Rectal smooth muscle tissue (tissue), 1 donor: ENCODE results near the gene FSCN2.

ENCODE experiments used
- H3K27ac ChIP-seq: one replicate; pipeline ENCODE4 v1.7.0; 2013; ENCODE audit warnings: low read depth, low read length, inconsistent platforms
- H3K27me3 ChIP-seq: one replicate; pipeline ENCODE4 v1.7.0; 2013; ENCODE audit warnings: low read length; ENCODE audit not compliant: control insufficient read depth, insufficient read depth
- H3K36me3 ChIP-seq: one replicate; pipeline ENCODE4 v1.7.0; 2013; ENCODE audit warnings: low read length; ENCODE audit not compliant: control insufficient read depth, insufficient read depth
- H3K4me1 ChIP-seq: one replicate; pipeline ENCODE4 v1.7.0; 2013; ENCODE audit warnings: low read length; ENCODE audit not compliant: control insufficient read depth, insufficient read depth
- H3K4me3 ChIP-seq: one replicate; pipeline ENCODE4 v1.7.0; 2013; ENCODE audit warnings: low read length
- H3K9ac ChIP-seq: one replicate; pipeline ENCODE4 v1.7.0; 2013; ENCODE audit warnings: low read length

Gene FSCN2

DNA sequence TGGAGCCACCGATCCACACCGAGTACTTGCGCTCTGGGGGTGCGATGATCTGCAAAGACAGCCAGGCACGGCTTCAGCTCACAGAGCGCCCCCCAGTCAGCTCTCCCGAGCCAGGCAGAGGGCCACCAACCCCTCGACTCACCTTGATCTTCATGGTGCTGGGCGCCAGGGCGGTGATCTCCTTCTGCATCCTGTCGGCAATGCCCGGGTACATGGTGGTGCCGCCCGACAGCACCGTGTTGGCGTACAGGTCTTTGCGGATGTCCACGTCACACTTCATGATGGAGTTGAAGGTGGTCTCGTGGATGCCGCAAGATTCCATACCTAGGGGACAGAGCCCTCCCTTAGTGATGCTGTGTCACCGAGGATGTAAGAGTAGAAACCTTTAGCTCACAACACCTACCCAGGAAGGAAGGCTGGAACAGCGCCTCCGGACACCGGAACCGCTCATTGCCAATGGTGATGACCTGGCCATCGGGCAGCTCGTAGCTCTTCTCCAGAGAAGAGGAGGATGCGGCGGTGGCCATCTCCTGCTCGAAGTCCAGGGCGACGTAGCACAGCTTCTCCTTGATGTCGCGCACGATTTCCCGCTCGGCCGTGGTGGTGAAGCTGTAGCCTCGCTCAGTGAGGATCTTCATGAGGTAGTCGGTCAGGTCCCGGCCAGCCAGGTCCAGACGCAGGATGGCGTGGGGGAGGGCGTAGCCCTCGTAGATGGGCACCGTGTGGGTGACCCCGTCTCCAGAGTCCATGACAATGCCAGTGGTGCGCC is 17.2 kb upstream of the FSCN2 start:
- H3K9ac ChIP-seq = peak overlapping the region; percentile 96
- H3K27ac ChIP-seq = peak overlapping the region; percentile 95
- peaks cover 36% of the 10 kb centered on the region for H3K36me3 ChIP-seq
- H3K27me3 ChIP-seq = no peaks in the 10 kb centered on the region
- peaks cover 5% of the 10 kb centered on the region for H3K4me1 ChIP-seq
- H3K4me3 ChIP-seq = peak overlapping the region; percentile 95

DNA sequence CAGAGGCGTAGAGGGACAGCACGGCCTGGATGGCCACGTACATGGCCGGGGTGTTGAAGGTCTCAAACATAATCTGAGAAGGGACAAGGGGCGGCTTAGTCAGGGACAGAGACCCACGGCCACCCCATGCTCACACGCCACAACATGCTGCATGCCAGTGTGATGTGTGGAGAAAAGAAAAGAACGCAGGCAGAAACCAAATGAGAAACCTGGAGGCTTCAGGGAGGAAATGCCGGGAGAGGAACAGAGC is 16.7 kb upstream of the FSCN2 start:
- Histone ChIP-seq H3K9ac (peak overlapping the region; percentile 96), H3K4me1 (peaks cover 10% of the 10 kb centered on the region), H3K27ac (peak overlapping the region; percentile 95)

DNA sequence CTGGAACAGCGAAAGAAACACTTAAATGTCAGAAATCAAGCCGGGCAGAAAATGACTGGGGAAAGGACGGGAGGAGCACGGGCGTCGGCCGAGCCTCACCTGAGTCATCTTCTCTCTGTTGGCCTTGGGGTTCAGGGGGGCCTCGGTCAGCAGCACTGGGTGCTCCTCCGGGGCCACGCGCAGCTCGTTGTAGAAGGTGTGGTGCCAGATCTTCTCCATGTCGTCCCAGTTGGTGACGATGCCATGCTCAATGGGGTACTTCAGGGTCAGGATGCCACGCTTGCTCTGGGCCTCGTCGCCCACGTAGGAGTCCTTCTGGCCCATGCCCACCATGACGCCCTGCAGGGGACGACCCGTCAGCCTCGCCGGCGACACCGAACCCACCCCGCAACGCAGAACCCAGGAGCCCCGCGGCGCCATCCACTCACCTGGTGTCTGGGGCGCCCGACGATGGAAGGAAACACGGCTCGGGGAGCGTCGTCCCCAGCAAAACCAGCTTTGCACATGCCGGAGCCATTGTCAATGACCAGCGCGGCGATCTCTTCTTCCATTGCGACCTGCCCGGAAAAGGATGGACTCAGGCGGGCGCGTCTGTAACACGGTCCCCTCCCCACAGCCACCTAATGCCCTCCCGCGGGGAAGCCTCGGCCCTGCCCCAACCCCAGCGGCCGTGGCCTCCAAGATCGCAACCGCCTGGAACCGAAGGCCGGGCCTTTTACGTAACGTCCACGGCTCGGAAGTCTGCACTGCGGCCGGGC is 16.2 kb upstream of the FSCN2 start:
- H3K4me1 ChIP-seq = peaks cover 15% of the 10 kb centered on the region

More for the DNA sequence above, 16.7 kb upstream of the FSCN2 start:
- Histone ChIP-seq H3K36me3 (peaks cover 36% of the 10 kb centered on the region), H3K27me3 (no peaks in the 10 kb centered on the region), H3K4me3 (peak overlapping the region; percentile 95)

DNA sequence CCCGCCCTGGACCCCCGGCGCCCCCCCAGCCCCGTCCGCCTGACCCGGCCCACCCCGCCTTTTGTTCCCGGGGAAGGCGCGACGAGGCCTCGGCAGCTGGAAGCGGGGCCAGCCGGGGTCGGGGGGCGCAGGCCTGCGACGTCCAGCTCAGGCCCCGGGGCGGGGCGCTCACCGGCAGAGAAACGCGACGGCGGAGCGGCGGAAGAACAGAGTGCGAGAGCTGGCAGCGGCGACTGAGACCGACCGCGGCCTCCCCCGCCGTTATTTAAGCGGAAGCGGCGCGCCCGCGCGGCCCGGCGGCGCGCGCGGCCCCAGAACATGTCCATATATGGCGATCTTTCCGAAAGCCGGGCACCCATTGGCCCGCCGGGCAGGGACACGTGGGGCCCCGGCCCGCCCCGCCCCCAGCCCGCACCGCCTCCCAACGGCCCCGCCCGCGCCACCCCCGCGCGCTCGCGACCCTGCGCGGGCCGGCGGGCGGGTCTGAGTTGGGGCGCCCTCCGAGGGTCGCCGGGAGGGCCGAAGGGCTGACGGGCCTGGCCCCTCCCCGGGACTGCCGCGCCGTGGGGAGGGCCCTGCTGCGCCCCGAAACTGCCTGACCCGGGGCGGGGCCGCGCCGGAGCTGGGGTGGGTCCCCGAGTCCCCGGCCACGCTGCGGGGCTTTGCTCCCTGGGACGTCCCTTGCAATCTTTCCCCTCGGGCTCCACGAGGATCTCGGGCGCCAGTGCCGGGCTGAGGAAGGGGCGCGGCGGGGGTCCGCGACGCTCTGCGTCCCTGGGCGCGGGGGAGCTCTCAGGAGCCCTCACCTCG is 15.4 kb upstream of the FSCN2 start, which contains the start of gene ACTG1:
TSS of gene ACTG1 (minus strand) at position 238 of the 810 bp plus-strand sequence. CDS start 445 bp downstream, outside the sequence.
- H3K4me1 ChIP-seq = peaks cover 15% of the 10 kb centered on the region

More for the DNA sequence above, 16.2 kb upstream of the FSCN2 start:
- Histone ChIP-seq H3K36me3 (peaks cover 36% of the 10 kb centered on the region), H3K4me3 (peak overlapping the region; percentile 95), H3K27me3 (no peaks in the 10 kb centered on the region), H3K9ac (peak overlapping the region; percentile 96), H3K27ac (peak overlapping the region; percentile 95)

DNA sequence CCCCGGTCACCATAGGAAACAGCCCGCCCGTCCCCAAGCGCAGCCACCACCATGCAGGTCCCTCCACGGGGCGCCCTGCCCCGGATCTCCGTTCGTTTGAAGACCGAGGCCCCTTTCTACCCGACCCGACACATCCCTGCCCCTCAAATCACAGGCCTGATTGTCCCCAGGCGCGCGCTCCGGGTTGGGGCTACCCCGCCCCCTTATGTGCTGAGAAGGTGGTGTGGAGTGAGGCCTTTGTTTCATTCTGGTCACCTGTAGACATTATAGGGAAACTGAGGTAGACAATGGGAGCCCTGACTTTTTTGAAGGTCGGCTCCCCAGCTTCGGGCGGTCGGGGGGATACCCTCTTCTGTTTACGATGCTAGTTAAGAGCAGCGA is 14.8 kb upstream of the FSCN2 start:
- H3K27me3 ChIP-seq = no peaks in the 10 kb centered on the region
- H3K27ac ChIP-seq = peak overlapping the region; percentile 100
- H3K4me3 ChIP-seq = peak overlapping the region; percentile 74
- H3K9ac ChIP-seq = peak overlapping the region; percentile 99
- H3K36me3 ChIP-seq = peaks cover 36% of the 10 kb centered on the region
- peaks cover 19% of the 10 kb centered on the region for H3K4me1 ChIP-seq

More for the DNA sequence above, 15.4 kb upstream of the FSCN2 start, which contains the start of gene ACTG1:
- Histone ChIP-seq H3K36me3 (peaks cover 36% of the 10 kb centered on the region), H3K27me3 (no peaks in the 10 kb centered on the region), H3K4me3 (peak within 1 kb of the TSS; percentile 95), H3K27ac (peak within 1 kb of the TSS; percentile 100), H3K9ac (peak within 1 kb of the TSS; percentile 99)

DNA sequence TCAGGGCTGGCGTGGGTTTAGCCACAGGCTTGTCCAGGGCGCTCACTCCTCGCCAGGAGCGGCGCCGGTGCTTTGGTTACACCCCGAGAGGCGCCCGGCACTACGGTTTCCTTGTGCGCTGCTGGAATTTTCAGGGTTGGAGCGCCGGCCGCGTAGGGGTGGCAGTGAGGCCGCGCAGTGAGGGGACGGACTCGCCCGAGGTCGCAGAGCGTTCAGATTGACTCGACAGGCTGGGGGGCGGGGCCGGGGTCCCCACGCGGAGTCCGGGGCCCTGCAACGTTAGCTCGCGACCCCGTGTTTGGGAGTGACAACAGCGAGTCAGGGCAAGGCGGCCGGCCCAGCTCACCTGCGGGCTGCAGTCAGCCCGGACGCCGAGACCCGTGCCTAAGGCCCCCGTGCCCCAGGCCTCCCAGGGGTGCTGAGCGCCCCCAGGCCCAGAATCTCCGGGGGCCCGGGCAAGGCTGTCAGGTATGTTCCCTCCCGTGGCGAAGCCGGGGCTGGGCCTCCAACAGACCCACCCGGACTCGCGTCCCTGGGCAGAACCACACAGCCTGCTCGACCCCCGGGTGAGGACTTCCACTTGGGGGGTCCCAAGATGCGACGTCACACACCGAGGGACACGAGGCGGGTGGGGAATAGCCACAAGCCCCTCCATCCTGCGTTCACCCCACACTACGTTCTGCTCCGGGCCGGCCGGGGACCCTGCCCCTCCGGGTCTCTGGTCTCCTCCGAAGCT is 14.3 kb upstream of the FSCN2 start:
- Histone ChIP-seq H3K27me3 (no peaks in the 10 kb centered on the region), H3K4me3 (peak overlapping the region; percentile 74), H3K27ac (peak overlapping the region; percentile 100), H3K9ac (peak overlapping the region; percentile 99), H3K4me1 (peaks cover 16% of the 10 kb centered on the region), H3K36me3 (peaks cover 32% of the 10 kb centered on the region)

DNA sequence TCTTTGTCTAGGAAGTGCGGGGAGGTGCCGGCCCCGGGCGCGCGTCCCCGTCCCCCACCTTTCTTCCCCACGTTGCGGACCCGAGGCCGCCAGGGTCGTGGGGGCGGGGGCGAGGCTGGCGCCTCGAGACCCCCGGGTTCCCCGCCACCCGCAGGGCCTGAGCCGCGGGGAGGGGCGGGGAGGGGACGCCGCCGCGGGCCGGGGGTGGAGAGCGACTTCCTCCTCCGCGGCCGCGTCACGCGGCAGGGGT is 13.8 kb upstream of the FSCN2 start:
- H3K27me3 ChIP-seq = no peaks in the 10 kb centered on the region
- peaks cover 27% of the 10 kb centered on the region for H3K36me3 ChIP-seq
- peak overlapping the region; percentile 100 for H3K27ac ChIP-seq
- H3K4me3 ChIP-seq = peak overlapping the region; percentile 74
- peak overlapping the region; percentile 99 for H3K9ac ChIP-seq
- peaks cover 20% of the 10 kb centered on the region for H3K4me1 ChIP-seq

DNA sequence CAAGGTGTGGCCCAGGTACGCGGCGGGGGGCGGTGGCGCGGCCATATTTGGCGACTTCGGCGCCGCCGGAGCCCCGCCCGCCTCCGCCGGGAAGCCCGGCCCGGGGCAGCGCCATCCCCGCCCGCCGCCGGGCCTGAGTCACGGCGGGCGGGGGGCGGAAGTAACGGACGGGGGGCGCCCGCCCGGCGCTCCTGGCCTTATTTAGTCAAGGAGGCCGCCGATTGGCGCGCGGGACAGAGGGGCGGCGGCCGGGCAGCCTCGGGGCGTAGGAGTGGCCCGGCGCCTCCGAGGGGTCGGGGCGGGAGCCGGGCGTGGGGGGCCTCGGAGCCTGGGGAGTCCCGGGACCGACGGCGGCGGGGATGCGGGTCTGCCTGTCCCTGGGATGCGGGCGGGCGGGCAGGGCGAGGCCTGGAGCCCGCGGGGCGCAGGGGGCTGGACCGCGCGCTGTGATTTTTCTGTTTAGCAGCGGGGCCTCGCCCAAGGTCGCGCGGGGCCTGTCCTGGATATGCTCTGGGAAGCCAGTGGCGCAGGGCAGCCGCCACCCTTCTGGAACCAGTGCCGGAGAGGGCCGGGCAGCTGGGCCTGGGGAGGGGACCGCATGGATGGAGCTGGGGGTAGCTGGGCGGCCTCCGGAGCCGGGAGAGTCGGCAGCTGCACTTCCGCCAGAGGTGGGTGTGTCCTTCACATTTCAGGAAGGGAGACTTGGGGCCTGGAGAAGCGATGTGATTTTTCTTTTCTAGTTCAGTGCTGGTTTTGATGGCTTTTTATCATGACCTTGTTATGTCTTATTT is 13.2 kb upstream of the FSCN2 start:
- Histone ChIP-seq H3K27ac (peak overlapping the region; percentile 100), H3K36me3 (peaks cover 23% of the 10 kb centered on the region), H3K4me3 (peak overlapping the region; percentile 74), H3K9ac (peak overlapping the region; percentile 94), H3K4me1 (peaks cover 23% of the 10 kb centered on the region), H3K27me3 (no peaks in the 10 kb centered on the region)

DNA sequence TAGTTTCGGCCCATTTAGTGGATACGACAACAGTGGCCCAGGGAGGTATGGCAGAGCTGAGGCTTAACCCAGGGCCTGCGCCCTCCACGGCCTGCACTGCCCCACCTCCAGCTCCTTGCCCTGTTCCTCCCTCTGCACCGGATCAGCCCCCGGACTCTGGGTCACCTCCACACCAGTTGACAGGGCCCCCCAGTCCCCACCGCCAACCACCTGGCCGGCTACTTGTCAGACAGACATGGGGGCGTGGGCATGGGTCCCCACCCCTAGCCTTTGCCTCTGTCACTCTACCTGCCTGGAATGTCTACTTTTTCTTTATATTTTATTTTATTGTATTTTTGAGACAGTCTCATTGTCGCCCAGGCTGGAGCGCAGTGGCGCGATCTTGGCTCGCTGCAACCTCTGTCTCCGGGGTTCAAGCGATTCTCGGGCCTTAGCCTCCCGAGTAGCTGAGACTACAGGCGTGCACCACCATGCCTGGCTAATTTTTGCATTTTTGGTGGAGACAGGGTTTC is 12.6 kb upstream of the FSCN2 start:
- H3K9ac ChIP-seq = peak overlapping the region; percentile 94
- peak overlapping the region; percentile 74 for H3K4me3 ChIP-seq
- peaks cover 17% of the 10 kb centered on the region for H3K36me3 ChIP-seq
- H3K4me1 ChIP-seq = peaks cover 23% of the 10 kb centered on the region
- peak overlapping the region; percentile 100 for H3K27ac ChIP-seq
- H3K27me3 ChIP-seq = no peaks in the 10 kb centered on the region

DNA sequence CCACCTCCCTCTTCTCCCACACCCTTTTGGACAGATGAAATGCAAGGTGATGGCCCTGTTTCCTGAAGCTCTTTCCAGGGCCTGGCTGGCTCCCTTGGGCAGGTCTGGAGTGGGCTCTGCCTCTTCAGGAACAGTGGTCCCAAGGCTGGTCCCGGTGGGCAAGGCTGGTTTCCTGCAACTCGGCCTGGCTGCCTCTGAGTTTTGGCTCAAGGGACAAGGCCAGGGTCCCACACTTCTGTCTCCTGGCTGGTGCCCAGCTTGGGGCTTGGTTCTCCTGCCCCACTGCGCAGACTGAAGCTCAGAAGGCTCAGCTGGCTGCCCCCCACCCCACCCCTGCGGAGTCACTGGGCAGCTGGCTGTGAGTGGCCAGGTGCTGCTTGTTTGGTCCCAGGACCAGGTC is 11.7 kb upstream of the FSCN2 start:
- peak overlapping the region; percentile 74 for H3K4me3 ChIP-seq

DNA sequence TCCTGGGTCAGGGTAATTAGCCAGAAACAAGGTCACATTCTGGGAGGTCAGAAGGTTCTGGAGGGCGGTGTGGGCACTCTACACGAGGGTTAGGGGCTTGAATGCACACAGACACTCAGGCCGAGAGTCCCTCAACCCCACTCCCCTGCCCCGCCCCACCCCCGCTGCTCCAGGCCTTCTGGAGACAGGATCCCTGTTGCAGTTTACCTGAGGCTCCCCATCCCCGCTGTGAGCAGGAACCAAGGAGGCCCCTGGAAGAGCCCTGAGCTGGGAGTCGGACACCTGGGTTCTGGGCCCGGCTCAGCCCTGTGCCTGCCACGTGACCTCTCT is 11.2 kb upstream of the FSCN2 start:
- peak overlapping the region; percentile 100 for H3K27ac ChIP-seq
- no peaks in the 10 kb centered on the region for H3K27me3 ChIP-seq
- peaks cover 3% of the 10 kb centered on the region for H3K36me3 ChIP-seq
- H3K4me1 ChIP-seq = peaks cover 23% of the 10 kb centered on the region
- H3K9ac ChIP-seq = no peak overlapping the region
- peak overlapping the region; percentile 74 for H3K4me3 ChIP-seq

More for the DNA sequence above, 11.7 kb upstream of the FSCN2 start:
- peaks cover 23% of the 10 kb centered on the region for H3K4me1 ChIP-seq
- peak overlapping the region; percentile 100 for H3K27ac ChIP-seq
- no peaks in the 10 kb centered on the region for H3K27me3 ChIP-seq
- no peak overlapping the region for H3K9ac ChIP-seq
- H3K36me3 ChIP-seq = peaks cover 8% of the 10 kb centered on the region
